HG03196 (cell line): ENCODE results near the gene C1orf210.

Experiments used
- ATAC-seq: cut with Tn5 transposase; IDR thresholded peaks from one replicate; pipeline ENCODE4 v1.9.1; 2021; ENCODE audit not compliant: unreplicated experiment

The C1orf210 gene

DNA sequence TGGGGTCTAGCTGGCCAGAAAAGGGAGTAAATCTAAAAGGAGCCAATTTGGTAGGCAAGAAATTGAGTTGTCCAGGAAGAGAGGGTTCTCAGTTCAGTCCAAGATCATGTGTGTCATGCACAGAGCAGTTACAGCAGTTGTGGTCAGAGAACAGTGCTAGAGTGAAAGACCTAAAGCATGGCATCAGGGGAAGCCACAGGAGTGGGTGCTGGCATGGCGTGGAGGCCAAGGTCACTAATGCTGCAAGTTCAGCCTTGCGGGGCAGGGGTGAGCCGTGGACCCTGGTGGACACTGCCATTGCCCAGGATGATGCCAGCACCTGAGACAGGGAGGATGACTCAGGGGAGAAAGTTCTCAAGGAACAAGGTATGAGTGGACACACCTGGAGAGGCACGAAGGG lies 32.2 kb downstream of the C1orf210 start:
- ATAC-seq, result no peak

DNA sequence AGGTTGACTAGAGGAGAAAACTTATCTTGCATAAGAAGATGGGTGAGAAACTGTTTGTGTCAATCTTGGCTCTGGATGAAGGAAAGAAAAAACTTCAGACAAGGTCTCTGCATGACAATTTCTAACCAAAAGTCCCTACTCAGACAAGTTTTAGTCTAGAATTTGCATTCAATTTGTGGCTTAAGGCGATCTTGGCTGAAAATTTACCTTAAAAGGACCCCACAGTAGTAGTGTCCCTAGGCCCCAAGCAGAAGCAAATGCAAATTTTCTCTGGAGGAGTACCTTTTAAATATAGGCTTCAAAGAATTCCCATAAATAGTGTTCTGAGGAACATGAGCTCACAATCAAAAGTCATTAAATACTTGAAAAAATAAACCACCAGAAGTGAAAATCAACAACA lies 33.2 kb downstream of the C1orf210 start:
- no peak for ATAC-seq

DNA sequence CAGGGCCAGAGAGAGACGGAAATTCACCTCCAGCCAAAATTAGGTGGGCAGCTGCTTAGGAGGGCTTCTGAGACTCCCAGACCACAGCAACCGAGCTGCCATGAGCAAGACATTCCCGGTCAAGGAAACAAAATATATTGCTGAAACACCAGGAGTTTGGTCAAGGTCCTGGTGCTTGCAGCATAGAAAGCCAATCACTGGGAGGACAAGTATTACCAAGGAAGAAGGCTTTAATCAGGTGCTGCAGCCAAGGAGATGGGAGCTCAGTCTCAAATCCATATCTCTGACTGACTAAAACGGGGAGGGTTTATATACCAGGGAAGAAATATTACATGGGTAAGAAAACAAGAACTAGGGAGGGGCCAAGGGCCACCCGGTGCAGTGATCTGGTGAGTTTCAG lies 34.4 kb downstream of the C1orf210 start:
- no peak for ATAC-seq

DNA sequence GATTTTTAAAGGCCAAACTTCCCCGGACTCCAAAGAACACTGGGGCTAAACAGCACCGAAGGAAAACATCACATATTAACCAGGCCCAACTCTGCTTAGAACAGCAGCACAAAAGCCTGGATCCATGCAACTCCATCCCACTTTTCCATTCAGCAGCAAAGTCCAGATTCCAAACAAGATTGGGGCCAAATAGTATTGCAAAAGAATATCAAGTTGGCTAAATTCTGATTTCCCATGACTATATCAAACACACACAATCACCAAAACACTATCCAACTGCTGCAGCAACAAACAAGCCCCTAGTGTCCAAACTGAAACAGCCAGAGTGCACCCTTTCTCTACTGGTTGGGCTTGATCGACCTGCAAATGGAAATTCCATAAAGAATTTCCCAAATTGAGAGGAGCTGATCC lies 35.0 kb downstream of the C1orf210 start:
- no peak for ATAC-seq

DNA sequence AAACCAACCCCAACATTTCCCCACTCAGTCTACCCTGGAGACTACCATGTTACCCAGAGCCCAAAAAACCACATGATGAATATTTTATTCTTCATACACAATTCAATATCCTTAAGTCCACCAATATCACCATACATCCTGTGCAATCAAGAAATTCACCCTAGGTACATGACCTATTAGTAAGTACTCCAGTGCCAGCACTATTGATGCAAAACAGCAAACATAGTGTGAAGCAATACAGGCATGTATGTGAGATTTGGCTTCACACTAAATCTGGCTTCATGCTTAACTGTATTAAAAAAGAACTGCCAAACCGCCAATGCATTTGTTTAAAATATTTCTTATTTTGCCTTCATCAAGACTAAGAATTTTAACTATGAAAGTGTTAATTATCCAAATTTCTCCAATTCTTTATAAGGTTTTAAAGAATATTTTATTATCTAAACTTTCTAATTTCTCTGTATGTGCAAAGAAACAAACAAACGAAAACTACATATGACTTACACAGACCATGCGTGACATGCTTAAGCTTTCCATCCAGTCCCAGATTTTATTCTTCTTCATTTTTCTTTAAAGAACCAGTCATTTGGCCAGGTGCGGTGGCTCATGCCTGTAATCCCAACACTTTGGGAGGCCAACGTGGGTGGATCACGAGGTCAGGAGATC lies 38.0 kb downstream of the C1orf210 start:
- no peak for ATAC-seq

DNA sequence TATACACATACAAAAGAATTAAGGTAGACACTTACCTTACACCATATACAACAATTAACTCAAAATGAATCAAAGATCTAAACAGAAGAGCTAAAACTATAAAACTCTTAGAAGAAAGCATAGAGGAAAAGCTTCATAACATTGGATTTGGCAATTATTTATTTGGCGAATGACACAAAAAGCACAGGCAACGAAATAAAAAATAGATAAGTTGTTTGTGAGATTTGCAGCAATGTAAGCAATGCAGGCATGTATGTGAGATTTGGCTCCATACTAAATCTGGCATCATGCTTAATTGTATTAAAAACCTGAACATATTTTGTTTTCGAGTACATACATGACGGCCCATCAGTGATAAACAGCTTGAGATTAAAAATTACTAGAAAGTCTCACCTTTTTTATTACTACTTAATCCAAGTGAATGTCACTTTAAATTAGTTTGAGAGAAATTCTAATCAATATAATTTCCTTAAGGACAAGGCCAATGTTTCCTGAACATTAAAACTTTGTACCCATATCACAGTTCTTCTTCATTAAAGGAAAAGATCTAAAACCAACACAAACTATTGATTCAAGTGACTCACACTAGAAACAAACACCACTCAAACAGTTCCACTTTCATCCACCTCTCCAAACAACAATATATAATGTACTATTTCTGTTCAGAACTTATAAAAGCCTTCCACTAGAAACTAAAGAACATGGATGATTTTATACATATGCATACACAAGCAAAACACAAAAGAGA lies 38.7 kb downstream of the C1orf210 start:
- ATAC-seq, result no peak

DNA sequence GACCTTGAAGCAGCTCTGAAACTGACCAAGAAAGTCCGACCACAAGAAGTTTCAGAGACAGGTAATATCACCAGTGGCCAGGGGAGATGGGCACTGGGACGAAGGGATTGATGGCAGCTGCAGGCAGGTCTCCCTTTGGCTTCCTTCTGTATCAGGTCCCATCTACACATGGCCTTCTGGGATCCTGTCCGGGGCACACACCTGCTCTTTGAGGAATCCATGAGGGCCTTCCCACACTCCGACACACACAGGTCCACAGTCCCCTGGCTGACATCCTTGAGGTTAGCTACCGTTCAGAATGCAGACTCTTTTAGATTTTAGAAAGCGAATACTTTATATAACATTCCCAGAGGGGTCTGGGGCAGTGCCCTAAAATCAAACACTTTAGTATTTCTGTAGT lies 42.1 kb downstream of the C1orf210 start:
- ATAC-seq, result no peak

DNA sequence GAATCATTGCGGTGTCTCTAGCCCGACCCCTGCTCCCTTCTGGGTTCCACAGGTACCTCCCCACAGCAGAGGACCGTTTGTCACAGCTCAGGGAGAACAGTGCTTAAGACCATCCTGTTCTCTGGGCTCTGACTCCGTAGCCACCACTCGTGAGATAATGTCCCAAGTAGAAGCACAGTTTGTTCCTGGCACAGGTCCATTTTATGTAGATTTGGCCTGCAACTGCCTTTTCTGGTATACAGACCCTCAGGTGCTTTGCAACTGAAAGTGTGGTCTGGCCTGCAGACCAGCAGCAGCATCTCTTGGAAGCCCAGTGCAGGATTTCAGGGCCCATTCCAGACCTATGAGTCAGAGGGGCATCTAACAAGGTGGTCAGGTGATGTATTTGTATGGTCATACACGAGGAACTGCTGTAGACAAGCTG lies 44.0 kb downstream of the C1orf210 start:
- no peak for ATAC-seq

DNA sequence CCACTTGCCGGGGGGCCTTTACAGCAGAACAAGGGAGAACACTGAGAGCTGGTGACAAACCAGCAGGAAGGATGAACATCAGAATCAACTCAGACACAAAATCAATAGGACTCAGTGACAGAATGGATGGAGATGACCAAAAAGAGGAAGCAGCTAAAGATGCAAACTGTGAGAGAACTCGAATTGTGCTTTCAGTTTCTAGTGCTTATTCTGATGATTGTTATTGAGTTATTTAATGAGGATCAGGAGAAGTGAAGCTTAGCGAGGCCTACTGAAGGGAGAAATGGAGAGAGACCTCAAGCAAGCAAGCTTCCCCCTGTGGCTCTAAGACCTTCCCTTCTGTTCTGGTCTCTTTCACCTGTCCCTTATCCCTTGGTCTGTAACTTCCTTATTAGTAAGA lies 45.9 kb downstream of the C1orf210 start:
- ATAC-seq, result peak; percentile 67

DNA sequence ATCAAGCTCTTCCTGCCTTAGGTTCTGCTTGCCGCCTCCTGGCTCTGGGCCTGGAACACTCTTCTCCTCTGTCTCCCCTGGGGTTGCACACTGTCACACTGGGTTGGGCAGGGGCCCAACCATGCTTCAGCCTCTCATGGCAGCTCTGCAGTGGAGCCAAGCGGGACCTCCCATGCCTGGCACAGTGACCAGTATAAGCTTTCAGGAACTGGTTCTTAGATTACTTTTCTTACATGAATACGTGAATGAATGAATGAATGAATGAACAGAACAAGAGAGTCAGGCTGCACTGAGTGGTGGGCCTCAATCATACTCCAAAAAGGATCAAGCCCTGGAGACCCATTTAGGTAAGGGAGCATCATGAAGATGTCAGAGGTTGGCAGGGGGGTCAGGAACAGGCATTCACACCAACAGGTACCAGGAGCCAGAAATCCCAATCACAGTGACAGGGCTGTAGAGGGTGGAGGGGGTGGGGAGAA lies 46.4 kb downstream of the C1orf210 start:
- ATAC-seq, result peak; percentile 12

DNA sequence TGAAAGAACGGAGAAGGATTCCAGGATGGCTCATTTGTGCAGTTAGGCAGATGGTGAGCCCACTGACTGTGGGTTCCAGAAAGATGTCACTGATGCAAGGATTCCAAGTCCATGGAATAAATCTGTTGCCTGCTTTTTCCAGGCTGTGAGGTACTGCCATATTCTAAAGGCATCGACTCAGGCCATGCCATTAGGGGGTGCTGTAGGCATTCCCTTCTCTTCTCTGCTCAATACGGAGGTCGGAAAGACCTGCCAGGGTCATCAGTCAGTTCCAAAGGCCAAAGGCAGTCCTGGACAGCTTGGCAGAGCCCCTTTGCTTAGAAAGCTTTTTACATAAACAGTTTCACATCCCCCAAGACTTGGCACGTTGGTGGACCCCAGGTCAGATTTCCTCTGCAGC lies 47.3 kb downstream of the C1orf210 start:
- ATAC-seq, result no peak

DNA sequence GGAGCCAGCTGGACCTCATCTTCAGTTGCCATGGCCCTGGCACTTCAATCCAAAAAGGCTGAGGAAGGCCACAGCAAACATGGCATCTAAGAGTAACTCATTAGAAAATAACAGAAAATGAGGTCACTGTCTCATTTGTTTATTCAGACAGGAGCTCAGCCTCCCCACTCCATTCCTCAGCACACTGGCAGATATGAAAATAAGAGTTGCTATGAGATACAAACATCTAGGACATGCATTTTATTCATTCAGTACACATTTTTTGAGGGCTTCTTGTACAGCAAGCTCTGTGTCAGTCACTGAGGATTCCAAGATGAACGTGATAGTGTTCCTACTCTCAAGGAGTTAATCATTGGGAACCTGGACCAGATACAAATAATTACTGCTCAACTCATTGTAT lies 48.3 kb downstream of the C1orf210 start:
- ATAC-seq, result no peak

DNA sequence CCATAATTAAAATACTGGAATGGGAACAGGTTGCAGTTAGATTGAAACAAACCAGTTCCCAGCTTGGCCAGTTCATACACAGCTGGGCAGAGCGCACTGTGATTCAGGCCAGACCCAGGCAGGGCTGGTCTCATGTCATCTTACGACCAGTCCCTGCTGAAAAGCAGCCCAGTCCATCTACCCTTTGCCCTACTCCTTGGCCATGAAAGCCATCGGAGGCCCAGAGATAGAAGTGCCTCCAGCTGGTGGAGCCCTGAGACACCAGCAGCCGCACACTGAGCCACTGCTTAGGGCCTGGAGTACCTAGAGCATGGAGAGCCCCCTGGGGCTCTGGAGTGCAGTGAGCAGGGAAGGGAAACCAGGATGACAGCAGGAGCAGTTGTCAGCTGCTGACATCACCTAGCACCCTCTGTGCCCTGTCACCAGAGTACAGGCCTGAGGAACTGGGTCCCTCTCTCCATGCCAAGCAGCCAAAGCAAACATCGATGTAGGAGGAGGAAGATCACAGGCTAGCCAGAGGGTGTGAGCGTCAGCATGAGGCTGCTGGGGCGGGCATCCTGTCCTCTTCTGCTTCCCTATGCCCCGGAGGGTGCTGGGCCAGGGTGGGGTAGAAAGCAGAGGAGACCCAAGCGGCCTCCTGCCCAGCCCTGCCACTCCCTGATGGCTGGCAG lies 49.8 kb downstream of the C1orf210 start:
- ATAC-seq, result no peak

DNA sequence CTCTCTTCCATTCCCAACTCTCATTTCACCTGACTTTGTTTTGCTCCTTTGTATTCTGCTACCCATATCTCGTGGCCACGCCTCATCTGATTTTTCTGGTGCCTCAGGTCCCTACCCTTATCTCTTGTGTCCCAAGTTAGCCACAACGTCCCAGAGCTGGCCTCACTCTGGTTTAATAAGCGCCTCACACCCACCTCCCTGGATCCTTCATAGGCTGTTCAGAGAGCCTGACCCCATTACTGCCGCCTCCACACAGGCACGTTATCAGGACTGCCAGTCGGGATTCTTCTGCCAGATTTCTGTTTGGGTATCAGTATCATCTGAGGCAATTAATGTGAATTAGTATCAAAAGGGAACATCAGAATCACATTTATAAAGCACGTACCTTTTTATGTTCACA lies 50.3 kb downstream of the C1orf210 start:
- ATAC-seq, result no peak

DNA sequence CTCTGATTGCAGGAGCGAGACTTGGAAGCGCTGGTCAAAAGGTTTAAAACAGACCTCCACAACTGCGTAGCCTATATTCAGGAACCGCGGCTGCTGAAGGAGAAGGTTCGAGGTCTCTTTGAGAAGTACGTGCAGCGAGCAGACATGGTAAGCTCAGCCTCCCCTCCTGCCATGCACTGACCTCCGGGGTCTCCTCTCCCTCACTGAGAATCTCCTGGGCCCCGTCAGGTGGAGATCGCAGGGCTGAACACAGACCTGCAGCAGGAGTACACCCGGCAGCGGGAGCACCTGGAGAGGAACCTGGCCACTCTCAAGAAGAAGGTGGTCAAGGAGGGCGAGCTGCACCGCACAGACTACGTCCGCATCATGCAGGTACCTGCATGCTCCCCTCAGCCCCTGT lies 51.1 kb downstream of the C1orf210 start:
- ATAC-seq, result no peak

DNA sequence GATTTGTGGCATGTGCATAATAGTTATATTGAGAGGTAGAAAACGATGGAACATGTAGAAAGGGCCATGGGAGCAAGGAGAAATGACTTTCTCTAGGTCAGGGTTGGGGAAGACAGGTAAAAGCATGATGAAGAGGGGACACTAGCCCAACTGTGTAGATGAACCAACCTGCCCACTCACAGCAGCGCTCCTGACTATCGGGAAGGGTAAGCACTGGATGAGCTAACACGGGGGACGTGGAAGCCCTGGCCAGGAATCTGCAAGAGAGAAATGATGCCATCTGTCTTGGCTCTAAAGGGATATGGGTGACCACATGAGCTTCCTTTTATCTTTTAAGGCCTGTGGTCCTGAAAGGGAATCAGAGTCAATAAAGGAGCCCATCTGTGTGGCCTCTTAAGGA lies 51.8 kb downstream of the C1orf210 start:
- no peak for ATAC-seq

DNA sequence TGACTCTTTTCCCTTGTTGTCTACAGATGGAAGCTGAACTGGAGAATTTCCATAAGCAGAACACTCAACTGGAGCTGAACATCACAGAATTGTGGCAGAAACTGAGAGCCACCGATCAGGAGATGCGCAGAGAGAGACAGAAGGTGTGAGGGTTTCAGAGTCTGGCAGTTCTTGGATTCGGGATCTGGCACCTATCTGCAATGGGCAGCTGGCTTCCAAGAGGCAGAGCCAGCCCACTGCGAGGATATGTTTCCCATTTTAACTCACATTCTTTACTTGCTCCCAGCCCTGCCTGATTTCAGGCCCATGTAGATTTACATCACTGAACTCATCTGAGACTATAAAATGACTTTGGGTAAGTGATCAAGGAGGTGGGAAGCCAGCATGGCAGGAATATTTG lies 52.9 kb downstream of the C1orf210 start:
- ATAC-seq, result no peak

DNA sequence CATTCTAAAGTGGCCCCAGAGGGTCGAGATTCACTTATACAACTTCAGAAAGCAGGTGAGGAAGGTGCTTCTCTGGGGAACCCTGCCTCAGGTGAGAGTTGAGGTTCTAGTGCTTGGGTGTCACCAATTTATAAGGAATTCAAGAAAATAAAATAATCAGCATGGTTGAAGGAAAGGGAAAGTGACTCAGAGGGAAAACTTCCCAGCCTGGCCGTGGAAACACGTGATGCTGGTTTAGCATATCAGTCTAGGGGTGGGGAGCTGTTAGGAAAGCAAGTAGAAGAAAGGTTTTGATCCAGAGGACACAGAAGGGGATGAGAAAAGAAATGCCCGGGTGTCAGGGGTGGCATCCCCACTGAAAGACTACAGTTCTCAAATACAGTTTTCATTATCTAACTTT lies 53.3 kb downstream of the C1orf210 start:
- ATAC-seq, result no peak
